ENCODE measurements around the gene LAMA2. TPM values are rescaled to one million over a fixed set of nuclear protein-coding genes. Genes with fewer than 3 reads are reported as not detected.

LAMA2 gene
- total RNA-seq, 1 experiment from 2014 or later: 4.2 TPM

GRCh38 chr6:129181001-129181400 lies 298.1 kb downstream of the LAMA2 start:
- Histone ChIP-seq H2BK20ac (ENCODE audit: low read depth, low read length, poor library complexity, severe bottlenecking) (no peak overlapping the region), H4K20me1 (ENCODE audit: control insufficient read depth, insufficient read depth, insufficient read length) (no peaks in the 10 kb centered on the region), H2BK12ac (ENCODE audit: insufficient read length, low read depth, low read length) (no peak overlapping the region), H3K9ac (ENCODE audit: extremely low read depth, insufficient read length, low read length) (no peak overlapping the region), H3K79me1 (ENCODE audit: insufficient read depth, low read depth, low read length, poor library complexity, severe bottlenecking) (no peaks in the 10 kb centered on the region), H3K27me3 (ENCODE audit: insufficient read depth, low read length) (no peaks in the 10 kb centered on the region), H3T11ph (ENCODE audit: low read length) (no peak overlapping the region), H3K23ac (ENCODE audit: insufficient read length, low read depth, low read length) (no peak overlapping the region), H3K18ac (ENCODE audit: insufficient read length, low read depth, low read length) (no peak overlapping the region), H2BK120ac (ENCODE audit: low read depth, low read length, poor library complexity, severe bottlenecking) (no peak overlapping the region), H3K27ac (ENCODE audit: insufficient read length, low read depth, low read length) (no peak overlapping the region), H4K8ac (replicated peaks; ENCODE audit: insufficient read length, low read depth, low read length) (no peak overlapping the region), H3K4ac (ENCODE audit: low read depth, low read length) (no peak overlapping the region), H3K79me2 (ENCODE audit: insufficient read depth, low read length) (no peaks in the 10 kb centered on the region), H2BK15ac (ENCODE audit: low read depth, low read length) (no peak overlapping the region), H2AK5ac (ENCODE audit: insufficient read length, low read length) (no peak overlapping the region), H3K23me2 (ENCODE audit: insufficient read length, low read depth, low read length, poor library complexity, severe bottlenecking) (no peaks in the 10 kb centered on the region), H2AFZ (ENCODE audit: low read length) (no peak overlapping the region), H3K4me1 (ENCODE audit: insufficient read depth, low read length) (no peaks in the 10 kb centered on the region), H4K5ac (ENCODE audit: insufficient read length, low read depth, low read length) (no peak overlapping the region), H3K9me3 (ENCODE audit: control insufficient read depth, low read depth, low read length) (no peaks in the 10 kb centered on the region), H3K56ac (ENCODE audit: insufficient read length, low read depth, low read length) (no peak overlapping the region), H3K14ac (ENCODE audit: insufficient read depth, low read length) (no peak overlapping the region), H4K91ac (ENCODE audit: insufficient read length, low read depth, low read length) (no peak overlapping the region), H2BK5ac (ENCODE audit: insufficient read length, low read length) (no peak overlapping the region), H3K4me2 (ENCODE audit: insufficient read depth, insufficient read length, low read length) (no peak overlapping the region)
- no CpG with 5 or more reads among the region's 2 CpGs for WGBS (ENCODE audit: extremely low coverage, insufficient read length, low lambda C conversion rate)
- H3K27me3 Mint-ChIP-seq (ENCODE audit: low read depth): no peaks in the 10 kb centered on the region
- H3K36me3 Mint-ChIP-seq (ENCODE audit: insufficient read depth in 1 of 3, low read depth in 3 of 3): no peaks in the 10 kb centered on the region
- H3K9me3 Mint-ChIP-seq: no peaks in the 10 kb centered on the region
- peak overlapping the region in 1 of 3 experiments; percentile 47; a peak in 1 of 7 replicates for H3K27ac Mint-ChIP-seq
- no peaks in the 10 kb centered on the region; a peak in 1 of 4 replicates for H3K4me1 Mint-ChIP-seq
- DNase-seq: no peak
- TF ChIP-seq CTCF (conservative IDR thresholded peaks at IDR 0.05): no peak
- H3K4me3 Mint-ChIP-seq: no peak overlapping the region
